Hindlimb muscle (tissue), 1 donor: Measurements from ENCODE around the gene ILK. TPM values are rescaled to one million over a fixed set of nuclear protein-coding genes. Genes with fewer than 3 reads are reported as not detected.

Experiments
- DNase-seq: peaks from one replicate; pipeline ENCODE4 v3.0.0-alpha.2; 2013
- polyA plus RNA-seq: library from polyadenylated mRNA; unstranded; fragments of 120-200 nt; gene quantifications from one replicate; pipeline ENCODE4 v1.2.1, GENCODE V29; 2013; ENCODE audit not compliant: insufficient read length

ILK gene
- polyA plus RNA-seq: 154 TPM

DNA sequence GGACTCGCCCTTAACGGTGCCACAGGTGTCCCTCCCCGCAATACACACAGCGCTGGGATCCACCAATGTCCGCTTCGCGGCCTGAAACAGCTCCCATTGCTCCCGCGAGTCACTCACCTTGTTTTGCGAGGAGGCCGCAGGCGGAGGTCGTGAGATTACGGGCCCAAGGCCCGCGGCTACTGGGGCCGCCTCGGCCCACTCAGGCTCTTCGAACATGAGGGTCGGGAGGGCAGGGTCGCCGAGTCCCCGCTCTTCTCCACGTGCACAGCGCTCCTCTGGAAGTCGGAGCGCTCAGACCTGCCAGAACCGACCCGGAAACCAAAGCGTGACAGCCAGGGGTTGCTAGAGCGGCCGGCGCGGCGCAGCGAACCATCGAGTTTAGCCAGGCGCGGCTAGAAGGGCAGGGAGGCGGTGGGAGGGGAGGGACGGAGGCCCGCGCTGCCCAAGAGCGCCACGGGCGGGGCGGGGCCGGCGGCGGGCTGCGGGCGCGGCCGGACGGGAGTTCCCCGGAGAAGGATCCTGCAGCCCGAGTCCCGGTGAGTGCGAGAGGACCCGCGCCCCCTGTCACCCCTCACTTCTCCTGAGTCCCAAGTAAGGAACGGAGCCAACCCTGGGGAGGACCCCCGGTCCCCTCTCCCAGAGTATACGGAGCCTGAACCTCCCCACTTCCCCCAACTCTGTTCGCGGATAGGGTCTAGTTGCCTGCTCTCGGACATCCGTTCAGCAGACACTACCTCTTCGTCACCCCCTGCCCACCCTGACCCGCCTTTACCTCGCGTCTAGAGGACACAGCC is at the start of gene ILK, which contains the start of gene RRP8:
ILK (plus strand) TSS at position 488 of the 794 bp plus-strand sequence. CDS start 498 bp downstream, outside the sequence.
RRP8 (minus strand) TSS at position 330 of the 794 bp plus-strand sequence; CDS start at position 216, 114 bp downstream.
- peak; percentile 92 for DNase-seq

GRCh38 chr11:6554828-6555706 is 48.5 kb upstream of the ILK start:
- no peak for DNase-seq

- no peak for DNase-seq
Measured at GRCh38 chr11:6556139-6556949, 47.2 kb upstream of the ILK start.

DNA sequence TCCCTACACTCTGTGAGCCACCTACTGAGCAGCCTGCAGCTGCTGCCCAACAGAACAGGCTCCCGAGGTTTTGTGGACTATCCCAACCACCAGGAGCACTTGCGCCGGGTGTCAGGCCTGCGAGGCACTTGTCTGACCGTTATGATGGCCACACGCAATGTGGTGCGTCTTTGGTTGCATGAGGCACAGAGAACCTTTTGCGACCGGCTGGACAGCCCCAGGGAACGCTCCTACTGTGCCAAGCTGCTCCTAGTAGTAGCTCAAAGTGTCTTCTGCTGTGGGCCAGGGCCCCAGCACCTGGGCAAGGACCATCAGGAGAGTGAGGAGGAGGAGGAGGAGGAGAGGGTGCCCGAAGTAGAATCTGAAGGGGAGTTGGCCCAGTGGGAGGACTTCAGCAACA is 46.5 kb upstream of the ILK start:
- no peak for DNase-seq

DNA sequence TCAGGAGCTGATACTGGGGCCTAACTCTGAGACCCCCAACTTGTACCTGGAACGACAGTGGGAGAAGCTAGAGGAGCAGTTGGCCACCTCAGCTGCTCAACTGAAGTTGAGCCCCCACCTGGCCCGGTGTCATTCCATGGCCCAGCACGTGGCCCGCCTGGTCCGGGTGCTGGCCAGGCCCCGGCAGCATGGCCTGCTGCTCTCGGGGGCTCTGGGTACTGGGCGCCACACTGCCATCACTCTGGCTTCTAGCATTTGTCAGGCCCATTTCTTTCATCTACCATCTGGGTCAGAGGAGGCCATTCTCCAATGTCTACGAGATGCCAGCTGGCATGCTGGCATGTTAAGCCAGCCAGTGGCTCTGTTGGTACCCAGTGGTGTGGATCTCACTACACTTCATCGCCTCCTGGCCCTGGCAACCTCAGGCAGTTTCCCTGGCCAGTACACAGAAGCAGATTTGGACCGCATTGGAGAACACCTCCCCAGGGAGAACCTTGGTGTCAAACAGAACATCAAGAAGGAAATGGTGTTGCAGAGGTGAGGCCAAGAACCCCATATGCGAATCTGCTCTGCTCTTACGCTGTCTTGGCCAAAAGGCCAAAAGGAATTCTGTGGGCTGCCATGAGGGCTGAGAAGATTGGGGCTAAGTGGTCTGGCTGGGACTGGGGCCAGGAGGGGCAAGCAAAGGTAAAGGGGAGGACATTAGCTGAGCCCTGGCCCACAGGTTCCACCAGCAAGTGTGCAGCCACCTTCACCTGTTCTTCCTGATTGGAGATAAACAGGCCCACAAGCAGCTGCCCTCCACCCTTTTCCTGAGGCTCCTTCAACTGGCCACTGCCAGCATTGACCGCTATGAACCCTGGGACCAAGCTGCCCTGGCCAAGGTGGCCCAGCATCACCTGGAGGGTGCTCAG is 45.6 kb upstream of the ILK start:
- DNase-seq: no peak

GRCh38 chr11:6559369-6559768 is 44.2 kb upstream of the ILK start:
- DNase-seq: no peak

- DNase-seq: no peak
Measured at GRCh38 chr11:6561288-6561687, 42.3 kb upstream of the ILK start.

DNA sequence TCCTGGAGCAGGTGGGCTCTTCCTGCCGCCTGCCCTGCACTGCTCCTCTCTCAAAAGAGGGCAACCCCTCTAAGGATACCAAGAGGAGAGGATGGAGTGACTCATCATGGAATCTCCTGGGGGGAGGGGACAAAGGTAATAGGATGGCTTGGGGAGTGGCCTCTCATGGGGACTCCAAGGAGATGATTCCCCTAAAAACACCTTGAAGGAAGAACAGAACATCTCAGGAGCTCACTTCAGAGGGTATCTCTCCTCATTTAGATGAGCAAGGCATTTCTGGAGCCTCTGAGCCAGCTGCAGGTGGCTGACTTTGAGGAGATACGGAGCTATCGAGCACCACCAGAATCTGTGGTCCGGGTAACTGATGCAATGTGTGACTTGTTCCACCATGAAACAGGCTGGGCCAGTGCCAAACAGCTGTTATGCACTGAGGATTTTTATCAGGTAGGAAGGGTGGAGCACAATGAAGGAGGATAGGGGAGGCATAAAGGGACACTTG is 40.4 kb upstream of the ILK start:
- DNase-seq: no peak

- no peak for DNase-seq
Measured at GRCh38 chr11:6563667-6564066, 39.9 kb upstream of the ILK start.

- no peak for DNase-seq
Measured at GRCh38 chr11:6565325-6565724, 38.2 kb upstream of the ILK start.

DNA sequence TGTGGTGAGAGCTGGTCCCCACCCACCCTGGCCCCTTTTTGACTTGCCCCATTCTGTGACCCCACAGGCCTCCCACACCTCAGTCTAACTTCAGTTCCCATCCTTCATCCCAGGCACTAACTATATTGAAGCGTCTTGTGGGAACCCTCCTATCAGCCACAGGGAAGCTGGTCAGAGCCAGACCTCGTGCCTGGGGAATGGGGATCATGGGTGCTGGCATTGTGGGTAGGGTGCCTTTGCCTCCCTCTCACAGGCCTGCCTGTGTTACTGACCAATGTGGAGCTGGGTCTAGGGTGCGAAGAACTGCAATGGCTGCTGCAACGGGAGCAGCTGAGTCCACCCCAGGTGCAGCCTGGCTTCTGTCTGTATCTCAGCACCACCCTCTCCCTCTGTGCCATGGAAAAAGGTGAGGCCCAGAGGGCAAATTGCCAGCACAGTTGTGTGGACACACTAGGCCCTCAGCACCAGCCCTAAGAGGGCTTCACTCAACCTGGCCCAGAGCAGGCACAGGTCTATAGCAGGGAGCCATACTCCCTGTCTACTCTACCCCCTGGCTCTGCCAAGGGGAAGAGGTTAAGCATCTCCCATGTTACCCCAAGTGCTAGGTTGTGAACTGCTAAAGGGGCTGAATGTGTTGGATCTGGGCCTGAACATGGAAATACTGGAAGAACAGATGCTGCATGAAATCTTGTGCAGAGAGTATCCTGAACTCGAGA is 37.4 kb upstream of the ILK start:
- no peak for DNase-seq

DNA sequence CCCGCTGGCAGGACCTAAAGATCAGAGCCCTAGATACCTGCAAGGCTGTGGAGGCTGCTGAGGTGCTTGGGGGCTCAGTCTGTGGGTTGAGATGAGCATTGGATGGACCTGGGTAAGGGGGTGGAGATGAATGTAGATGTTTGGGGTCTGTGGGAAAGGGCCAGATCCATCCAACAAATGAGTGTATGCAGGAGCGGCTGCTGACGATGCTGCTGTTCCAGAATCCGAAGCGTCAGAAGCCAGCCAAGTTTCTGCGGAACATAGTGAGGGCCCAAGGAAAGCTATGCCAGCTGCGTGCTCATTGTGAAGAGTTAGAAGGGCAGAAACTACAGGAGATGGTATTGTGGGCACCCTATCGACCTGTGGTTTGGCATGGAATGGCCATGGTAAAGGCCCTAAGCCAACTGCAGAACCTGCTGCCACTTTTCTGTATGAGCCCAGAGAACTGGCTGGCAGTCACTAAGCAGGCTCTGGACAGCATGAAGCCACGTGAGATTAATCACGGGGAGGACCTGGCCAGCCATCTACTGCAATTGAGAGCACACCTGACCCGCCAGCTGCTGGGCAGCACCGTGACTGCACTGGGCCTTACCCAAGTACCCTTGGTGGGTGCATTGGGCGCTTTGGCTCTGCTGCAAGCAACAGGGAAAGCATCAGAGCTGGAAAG is 36.7 kb upstream of the ILK start:
- no peak for DNase-seq

- DNase-seq: no peak
Measured at GRCh38 chr11:6567371-6567745, 36.2 kb upstream of the ILK start.

DNA sequence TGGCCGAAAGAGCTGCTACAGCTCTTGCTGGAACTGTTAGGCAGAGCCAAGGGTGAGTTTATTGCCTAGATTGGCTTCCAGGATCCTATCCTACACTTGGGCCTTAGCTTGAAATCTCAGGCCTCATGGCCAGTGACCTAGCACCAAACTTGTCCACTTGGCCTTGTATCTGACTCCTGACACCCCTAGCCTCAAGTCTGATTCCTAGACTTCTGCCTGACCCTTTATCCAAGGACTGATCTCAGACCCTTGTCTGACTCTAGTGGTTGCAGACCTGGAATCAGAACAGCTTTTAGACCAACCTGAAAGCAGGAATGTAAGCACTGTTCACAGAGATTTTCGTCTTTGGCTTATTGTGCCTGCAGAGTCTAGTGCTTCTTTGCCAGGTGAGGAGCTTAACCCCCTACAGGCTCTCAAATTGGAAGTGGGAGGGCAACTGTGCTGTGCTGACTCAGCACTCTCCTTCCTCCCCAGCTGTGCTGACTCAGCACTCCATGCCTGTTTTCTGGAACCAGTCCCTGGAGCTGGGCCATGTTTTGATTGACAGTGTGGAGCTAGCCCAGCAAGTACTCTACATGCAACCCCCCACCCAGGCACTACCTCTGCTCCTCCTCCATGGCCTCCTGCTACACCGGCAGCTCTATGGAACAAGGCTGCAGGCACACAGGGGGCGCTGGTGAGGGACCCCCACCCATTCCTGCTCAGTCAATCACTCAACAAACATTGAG is 35.2 kb upstream of the ILK start:
- peak; percentile 38 for DNase-seq

GRCh38 chr11:6569706-6570105 is 33.9 kb upstream of the ILK start:
- DNase-seq: no peak

DNA sequence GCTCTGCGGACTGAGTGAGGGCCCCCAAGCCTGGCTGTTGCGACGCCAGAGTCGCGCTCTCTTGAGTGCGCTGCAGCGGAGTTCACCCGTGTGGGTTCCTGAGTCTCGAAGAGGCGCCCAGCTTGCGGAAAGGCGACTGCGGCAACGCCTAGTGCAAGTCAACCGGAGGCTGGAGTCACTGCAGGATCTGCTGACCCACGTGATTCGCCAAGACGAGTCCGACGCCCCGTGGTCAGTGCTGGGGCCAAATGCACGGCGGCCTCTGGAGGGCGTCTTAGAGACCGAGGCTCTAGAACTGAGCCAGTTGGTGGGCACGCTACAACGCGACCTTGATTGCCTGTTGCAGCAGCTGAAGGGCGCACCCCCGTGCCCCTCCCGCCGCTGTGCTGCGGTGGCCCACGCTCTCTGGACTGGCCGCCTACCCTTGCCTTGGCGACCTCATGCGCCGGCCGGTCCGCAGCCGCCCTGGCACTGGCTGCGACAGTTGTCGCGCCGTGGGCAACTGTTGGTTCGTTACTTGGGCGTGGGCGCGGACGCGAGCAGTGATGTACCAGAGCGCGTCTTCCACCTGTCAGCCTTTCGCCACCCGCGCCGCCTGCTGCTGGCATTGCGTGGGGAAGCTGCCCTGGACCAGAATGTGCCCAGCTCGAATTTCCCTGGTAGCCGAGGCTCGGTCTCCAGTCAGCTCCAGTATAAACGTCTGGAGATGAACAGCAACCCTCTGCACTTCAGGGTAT is 32.7 kb upstream of the ILK start:
- no peak for DNase-seq

- DNase-seq: no peak
Measured at GRCh38 chr11:6571434-6572008, 32.1 kb upstream of the ILK start.

DNA sequence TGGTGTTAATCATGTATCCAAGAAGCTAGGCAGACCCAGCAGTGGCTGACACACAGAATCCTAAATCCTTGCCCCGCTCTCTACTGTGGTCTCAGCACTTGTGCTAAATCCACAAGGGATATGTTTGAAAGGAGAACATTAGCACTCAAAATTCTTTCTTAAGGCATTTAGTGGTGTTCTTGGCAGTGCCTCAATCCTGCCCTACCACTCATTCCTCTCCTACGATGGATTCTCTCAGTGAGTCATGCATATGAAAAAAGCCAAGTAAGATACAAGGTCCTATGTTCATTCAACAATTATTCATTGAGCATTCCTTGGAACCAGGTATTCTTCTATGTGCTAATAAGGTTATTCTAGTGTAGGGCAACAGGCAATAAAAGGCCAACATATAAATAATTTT is 31.4 kb upstream of the ILK start:
- DNase-seq: no peak
